Nucleus accumbens (tissue), 56 donors: ENCODE measurements around the gene ACSL6.

Experiments
- DNase-seq, 56 donors: peaks; one replicate each; lab custom pipeline; 2025; lab: John Stamatoyannopoulos, UW

Gene ACSL6

GRCh38 chr5:132001647-132002561 lies 9.6 kb downstream of the ACSL6 start:
- DNase-seq = no peak

- no peak for DNase-seq
Measured at GRCh38 chr5:132000677-132001453, 10.6 kb downstream of the ACSL6 start.

- no peak for DNase-seq
Measured at GRCh38 chr5:132000241-132000490, 11.3 kb downstream of the ACSL6 start.

DNA sequence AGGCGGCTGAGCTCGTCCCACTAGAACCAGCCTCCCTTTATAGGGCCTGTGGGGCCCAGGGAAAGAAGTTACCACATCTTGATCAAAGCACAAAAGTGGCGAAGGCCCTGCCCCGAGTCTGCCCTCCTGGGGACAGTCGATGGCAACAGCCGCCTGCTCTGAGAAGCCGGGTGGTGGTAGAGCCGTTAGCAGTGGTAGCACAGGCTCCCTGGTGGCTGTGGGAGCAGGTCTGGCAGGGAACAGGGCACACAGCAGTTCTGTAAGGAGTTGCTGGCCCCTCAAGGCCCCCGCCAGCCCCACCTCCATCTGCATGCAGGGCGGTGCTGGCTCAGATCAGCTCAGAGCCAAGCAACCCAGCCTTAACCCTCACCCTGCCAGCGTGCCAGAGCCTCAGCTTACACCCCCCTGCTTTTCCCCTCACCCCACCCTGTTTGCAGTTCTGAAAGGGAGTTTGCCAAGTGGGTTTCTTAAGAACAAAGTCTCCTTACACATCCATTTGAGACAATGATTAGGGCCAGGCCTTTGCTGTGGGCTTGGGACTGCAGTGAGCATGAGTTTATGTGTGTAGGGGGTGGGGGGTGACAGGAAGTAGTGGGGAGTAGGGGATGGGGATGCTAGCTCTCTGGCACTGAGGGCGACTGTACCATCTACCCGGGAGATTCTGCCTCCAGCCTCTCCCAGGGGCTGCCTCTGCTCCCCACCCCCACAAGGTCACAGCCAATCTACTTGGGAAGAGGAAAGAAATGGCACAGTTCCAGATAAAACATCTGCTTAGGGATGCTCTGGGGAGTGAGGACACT lies 11.8 kb downstream of the ACSL6 start:
- DNase-seq = peak in 23 of 56 donors; percentile 21 to 79 (median 55)

- DNase-seq = no peak
Measured at GRCh38 chr5:131999041-131999440, 12.4 kb downstream of the ACSL6 start.

DNA sequence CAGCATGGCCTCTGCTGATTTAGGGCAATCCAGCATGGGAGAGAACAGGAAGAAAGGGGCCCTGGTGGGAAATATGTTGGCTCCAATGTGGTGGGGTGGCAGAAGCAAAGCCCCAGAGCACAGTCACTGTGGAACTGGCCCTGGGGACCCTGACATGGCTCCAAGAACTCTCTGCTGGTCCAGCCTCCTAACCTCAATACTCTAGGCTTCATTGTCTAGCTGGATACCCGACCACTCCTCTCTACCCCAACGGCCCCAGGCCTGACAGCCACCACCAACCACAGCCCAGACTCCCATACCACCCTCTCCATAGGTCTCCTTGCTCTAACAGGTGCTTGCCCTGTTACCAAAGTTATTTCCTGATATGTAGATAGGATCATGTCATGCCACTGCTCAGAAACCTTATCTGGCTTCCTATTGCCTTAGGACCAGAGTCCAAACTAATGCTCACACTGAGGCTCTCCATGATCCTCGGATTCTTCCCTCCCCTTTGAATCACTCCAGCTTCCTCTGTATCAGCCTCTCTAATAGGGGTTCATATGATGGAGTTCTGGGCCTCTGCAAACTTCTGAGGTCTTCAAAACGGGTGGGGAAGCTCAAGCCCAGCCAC lies 12.9 kb downstream of the ACSL6 start:
- DNase-seq = no peak

DNA sequence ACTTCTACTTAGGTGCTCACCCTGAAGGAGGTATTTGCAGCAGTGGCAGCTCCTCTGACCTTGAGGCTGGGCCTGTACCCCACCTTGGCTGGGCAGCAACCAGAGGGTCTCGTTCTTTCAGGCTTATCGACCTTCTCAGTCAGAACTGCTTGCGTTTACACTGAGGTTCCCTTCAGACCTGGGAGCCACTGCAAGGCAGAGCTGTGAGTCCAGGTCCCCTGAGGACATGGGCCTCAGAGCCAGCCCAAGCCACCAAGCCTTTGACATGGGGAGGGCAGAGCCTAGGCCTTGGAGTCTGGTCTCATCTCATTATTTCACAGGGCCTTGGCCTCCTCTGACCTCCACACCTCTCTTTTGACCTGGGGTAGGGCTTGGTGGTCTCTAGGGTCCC lies 13.7 kb downstream of the ACSL6 start:
- no peak for DNase-seq

GRCh38 chr5:131997026-131997726 lies 14.3 kb downstream of the ACSL6 start:
- no peak for DNase-seq

DNA sequence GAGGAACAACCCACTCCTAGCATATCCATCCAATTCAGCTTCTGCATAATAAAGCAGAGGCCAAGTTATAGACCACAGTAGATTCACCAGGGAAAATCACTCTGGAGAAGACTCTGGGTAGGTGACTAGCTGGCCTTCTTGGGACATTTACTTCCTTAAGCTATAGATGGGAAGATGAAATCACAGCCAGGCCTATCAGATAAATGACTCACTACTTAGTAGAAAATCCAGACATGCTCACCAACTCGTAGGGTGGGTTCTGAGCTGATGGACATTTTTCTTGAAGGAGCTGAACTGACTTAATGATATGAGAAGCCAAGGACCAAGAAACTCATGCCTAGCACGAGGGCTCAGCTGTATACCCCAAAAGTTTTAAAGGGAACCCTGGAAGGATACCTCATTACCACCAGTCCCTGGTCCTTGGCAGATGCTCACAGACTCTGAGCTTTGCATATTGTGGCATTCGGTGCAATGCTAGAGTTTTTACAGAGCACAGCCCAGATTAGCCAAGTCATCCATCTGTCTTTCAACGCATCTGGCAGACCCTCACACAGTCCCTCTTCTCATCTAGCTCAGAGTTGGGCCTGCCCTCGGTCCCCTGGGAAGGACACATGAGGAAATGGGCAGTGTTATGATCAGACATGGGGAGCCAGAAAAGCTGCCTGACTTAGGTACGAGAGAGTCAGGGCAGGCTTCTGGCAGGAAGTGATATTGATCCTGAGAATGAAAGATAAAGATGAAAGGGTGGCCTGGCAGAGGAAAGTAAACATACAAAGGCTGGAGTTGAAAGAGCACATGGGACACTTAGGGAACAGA lies 15.0 kb downstream of the ACSL6 start:
- DNase-seq = no peak

GRCh38 chr5:131994533-131995226 lies 16.8 kb downstream of the ACSL6 start:
- no peak for DNase-seq

DNA sequence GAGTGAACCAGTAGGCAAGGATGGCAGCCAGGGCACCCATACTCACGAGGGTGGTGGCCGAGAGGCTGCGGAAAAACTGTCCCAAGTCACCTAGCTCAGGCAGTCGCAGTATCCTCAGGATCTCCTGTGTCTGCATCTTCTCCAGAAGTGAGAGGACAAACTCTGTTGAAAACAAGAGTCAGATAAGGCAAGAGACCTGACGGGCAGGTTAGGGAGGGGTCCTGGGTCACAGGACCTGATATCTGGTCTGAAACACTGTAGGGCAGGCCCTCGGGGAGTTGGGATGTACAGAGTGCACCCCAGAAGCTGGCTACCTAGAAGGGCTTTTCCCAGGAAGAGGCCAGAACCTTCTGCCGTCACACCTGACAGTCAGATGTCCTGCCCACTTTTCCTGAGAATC lies 17.4 kb downstream of the ACSL6 start:
- DNase-seq = no peak

DNA sequence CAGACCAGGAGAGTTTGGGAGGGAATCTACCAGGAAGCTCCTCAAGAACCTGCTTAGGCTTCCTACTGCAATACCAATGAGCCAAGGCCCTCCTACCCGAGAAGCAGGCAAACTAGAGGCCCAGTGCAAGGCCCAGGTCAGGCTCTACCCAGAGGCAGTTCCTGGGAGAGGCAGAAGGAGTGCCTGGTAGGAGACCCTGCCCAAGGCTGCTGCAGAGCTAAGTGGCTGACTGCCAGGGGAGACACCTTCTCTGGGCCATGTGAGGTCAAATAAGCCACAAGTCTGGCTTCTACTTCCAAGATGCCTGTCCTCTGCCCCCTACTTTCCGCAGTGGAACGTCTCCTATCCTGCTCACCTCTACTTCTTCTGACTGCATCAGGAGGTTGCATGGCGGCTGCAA lies 17.8 kb downstream of the ACSL6 start:
- no peak for DNase-seq

DNA sequence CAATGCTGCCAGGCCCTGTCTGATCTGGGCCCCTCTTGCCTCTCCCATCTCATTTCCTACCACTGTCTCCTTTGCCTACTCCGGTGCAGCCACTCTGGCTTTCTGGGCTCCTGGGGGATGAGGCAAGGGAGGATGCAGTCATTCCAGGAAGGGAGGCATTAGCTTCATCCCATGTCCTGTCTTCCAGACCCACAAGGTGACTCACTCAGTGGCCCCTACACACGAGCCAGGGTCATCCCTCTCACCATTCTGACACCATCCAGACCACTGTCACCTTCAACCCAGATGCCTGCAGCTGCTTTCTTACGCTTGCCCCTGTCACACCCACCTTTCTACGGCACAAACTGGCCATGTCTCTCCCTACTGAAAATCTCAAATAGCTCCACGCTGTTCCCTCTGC lies 19.1 kb downstream of the ACSL6 start:
- DNase-seq = no peak

GRCh38 chr5:131991593-131992324 lies 19.7 kb downstream of the ACSL6 start:
- DNase-seq = no peak

GRCh38 chr5:131990716-131991115 lies 20.7 kb downstream of the ACSL6 start:
- DNase-seq = no peak

GRCh38 chr5:131988601-131989000 lies 22.9 kb downstream of the ACSL6 start:
- no peak for DNase-seq

DNA sequence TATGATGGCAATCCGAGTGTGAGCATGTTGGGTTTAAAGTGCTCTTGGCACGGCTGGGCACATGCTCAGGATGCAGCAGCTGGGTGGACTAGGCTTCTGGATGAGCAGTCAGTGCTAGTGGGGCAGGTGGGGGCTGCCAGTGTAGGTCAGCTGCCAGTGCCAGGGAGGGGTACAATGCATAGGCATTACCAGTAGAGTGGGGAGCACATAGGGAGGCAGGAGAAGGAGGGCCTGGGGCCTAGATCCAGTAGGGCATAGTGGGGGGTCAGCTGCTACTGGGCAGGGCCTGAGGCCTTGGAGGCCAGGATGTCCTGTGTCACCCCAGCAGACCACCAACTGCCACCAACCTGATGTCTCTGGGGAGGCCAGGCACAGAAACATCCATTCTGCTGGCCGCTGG lies 24.2 kb downstream of the ACSL6 start:
- DNase-seq = no peak
